GM12878 (cell line): Measurements from ENCODE around the gene TTLL1. TPM values are rescaled to one million over a fixed set of nuclear protein-coding genes. Genes with fewer than 3 reads are reported as not detected.

Experiments
- ATAC-seq: fragments of 200-7000 bp; cut with Tn5 transposase; 3 replicates; pipeline ENCODE4 v1.9.1; 2020; ENCODE audit warnings: mild to moderate bottlenecking, moderate library complexity
- BruUV-seq: library from RNA; stranded (reverse); fragments of 400-500 nt; replicated peaks from 2 replicates; lab custom pipeline; 2021; lab: Mats Ljungman, UMichigan
- CTCF ChIA-PET: fragments of 300-600 bp; sonication (Branson Sonifier 250); formaldehyde crosslinking; extraction: SDS; loops from one replicate; lab custom pipeline; 2021; ENCODE audit warnings: inconsistent platforms; lab: Yijun Ruan, JAX
- POLR2A ChIA-PET: fragments of 350-600 bp; formaldehyde crosslinking; extraction: SDS; loops from one replicate; lab custom pipeline; 2021; ENCODE audit warnings: inconsistent platforms; lab: Charles Lee
- RAD21 ChIA-PET: fragments of 300-600 bp; sonication (Branson Sonifier 250); formaldehyde crosslinking; loops from one replicate; lab custom pipeline; 2023; ENCODE audit warnings: antibody characterized with exemption; ENCODE audit not compliant: unreplicated experiment; lab: Charles Lee
- SMC1A ChIA-PET: fragments of 300-600 bp; sonication (Branson Sonifier 250); formaldehyde crosslinking; loops from one replicate; lab custom pipeline; 2023; ENCODE audit not compliant: unreplicated experiment, uncharacterized antibody; lab: Charles Lee
- DNase-seq: peaks from one replicate; pipeline ENCODE4 v3.0.0-alpha.2; 2011; ENCODE audit warnings: low read depth, low spot score
- FAIRE-seq: peaks from 3 replicates; lab custom pipeline; 2011; peaks lifted over from hg19 to GRCh38; lab: Jason Lieb, UNC
- H2AFZ ChIP-seq: 2 replicates; pipeline ENCODE4 v1.6.0; 2011; ENCODE audit warnings: low read depth, low read length, control low read depth; ENCODE audit not compliant: control insufficient read depth
- H3K27ac ChIP-seq: 2 replicates; pipeline ENCODE4 v1.5.1; 2011; ENCODE audit warnings: control low read depth; ENCODE audit not compliant: control insufficient read depth, insufficient read depth
- H3K27me3 ChIP-seq, 2 experiments: replicated peaks in 1 of 2; 2 replicates each; pipeline versions ENCODE4 v1.6.0 to v1.6.1; 2011; ENCODE audit warnings: low read length in 1 of 2; ENCODE audit not compliant: control insufficient read depth in 2 of 2, insufficient read depth in 2 of 2
- H3K36me3 ChIP-seq, 2 experiments: 2 replicates each; pipeline ENCODE4 v1.5.1; 2011; ENCODE audit warnings: low read length in 1 of 2; ENCODE audit not compliant: control insufficient read depth in 2 of 2, insufficient read depth in 2 of 2
- H3K4me1 ChIP-seq: 2 replicates; pipeline ENCODE4 v1.6.1; 2011; ENCODE audit warnings: mild to moderate bottlenecking, low read length, moderate library complexity, mixed read lengths; ENCODE audit not compliant: control insufficient read depth, insufficient read depth
- H3K4me2 ChIP-seq: 2 replicates; pipeline ENCODE4 v1.6.0; 2011; ENCODE audit warnings: control low read depth; ENCODE audit not compliant: control insufficient read depth, insufficient read depth
- H3K4me3 ChIP-seq: fragments of 200-600 bp; sonication (generic); 2 replicates; pipeline ENCODE4 v1.5.1; 2016
- H3K79me2 ChIP-seq: 2 replicates; pipeline ENCODE4 v1.6.0; 2011; ENCODE audit warnings: low read length; ENCODE audit not compliant: control insufficient read depth, insufficient read depth
- H3K9ac ChIP-seq: 2 replicates; pipeline ENCODE4 v1.8.0; 2011; ENCODE audit warnings: low read length, control low read depth, mixed read lengths; ENCODE audit not compliant: control insufficient read depth, insufficient read depth
- H3K9me3 ChIP-seq: replicated peaks from 3 replicates; pipeline ENCODE4 v1.5.1; 2011; ENCODE audit warnings: mild to moderate bottlenecking, low read length; ENCODE audit not compliant: control insufficient read depth, insufficient read depth
- H4K20me1 ChIP-seq: 2 replicates; pipeline ENCODE4 v1.6.0; 2011; ENCODE audit not compliant: control insufficient read depth, insufficient read depth
- HDAC2 ChIP-seq: fragments of 200-600 bp; sonication (generic); IDR thresholded peaks from 2 replicates; pipeline ENCODE4 v1.6.1; 2017
- IKZF1 ChIP-seq: fragments of 450-650 bp; conservative IDR thresholded peaks from 2 replicates; pipeline ENCODE4 v1.6.1; 2017; ENCODE audit warnings: antibody characterized with exemption, mild to moderate bottlenecking
- KLF5 ChIP-seq: fragments of 450-650 bp; IDR thresholded peaks from 2 replicates; pipeline ENCODE4 v1.6.1; 2014; ENCODE audit warnings: mild to moderate bottlenecking; ENCODE audit not compliant: partially characterized antibody
- LARP7 ChIP-seq: fragments of 450-650 bp; IDR thresholded peaks from 2 replicates; pipeline ENCODE4 v1.6.1; 2017; ENCODE audit warnings: mild to moderate bottlenecking
- MEF2A ChIP-seq: IDR thresholded peaks from 2 replicates; pipeline ENCODE4 v1.6.1; 2011; ENCODE audit warnings: low read depth, mild to moderate bottlenecking, low read length, moderate library complexity; ENCODE audit not compliant: insufficient read depth
- MTA2 ChIP-seq: fragments of 450-650 bp; IDR thresholded peaks from 2 replicates; pipeline ENCODE4 v1.6.1; 2016; ENCODE audit warnings: low read depth, mild to moderate bottlenecking, moderate library complexity
- NRF1 ChIP-seq: conservative IDR thresholded peaks from 2 replicates; pipeline ENCODE4 v1.6.1; 2011; ENCODE audit warnings: mild to moderate bottlenecking, low read depth, low read length, improper control_type of control experiment
- SPI1 ChIP-seq: IDR thresholded peaks from 2 replicates; pipeline ENCODE4 v1.6.1; 2011; ENCODE audit warnings: low read depth, mild to moderate bottlenecking, low read length, moderate library complexity, borderline replicate concordance; ENCODE audit not compliant: insufficient read depth
- SRF ChIP-seq, 2 experiments: IDR thresholded peaks; 2 replicates each; pipeline ENCODE4 v1.6.1; 2011; ENCODE audit warnings: low read depth in 2 of 2, low read length in 2 of 2, mild to moderate bottlenecking in 1 of 2, moderate library complexity in 1 of 2
- SUZ12 ChIP-seq: fragments of 200-600 bp; sonication (generic); IDR thresholded peaks from one replicate; pipeline ENCODE4 v1.6.1; 2018; ENCODE audit warnings: antibody characterized with exemption, mild to moderate bottlenecking; ENCODE audit not compliant: unreplicated experiment
- TBL1XR1 ChIP-seq: IDR thresholded peaks from 2 replicates; pipeline ENCODE4 v1.6.1; 2012; ENCODE audit warnings: low read depth, low read length, improper control_type of control experiment
- YBX1 ChIP-seq: fragments of 450-650 bp; IDR thresholded peaks from 2 replicates; pipeline ENCODE4 v1.6.1; 2016; ENCODE audit warnings: antibody characterized with exemption
- ZNF274 ChIP-seq: IDR thresholded peaks from one replicate; pipeline ENCODE4 v1.8.0; 2011; ENCODE audit not compliant: insufficient read length, insufficient read depth
- ZNF592 ChIP-seq: fragments of 450-650 bp; IDR thresholded peaks from 2 replicates; pipeline ENCODE4 v1.6.1; 2017; ENCODE audit warnings: mild to moderate bottlenecking, moderate library complexity
- ZNF622 ChIP-seq: fragments of 450-650 bp; IDR thresholded peaks from 2 replicates; pipeline ENCODE4 v1.6.1; 2017; ENCODE audit warnings: mild to moderate bottlenecking, inconsistent platforms
- WGBS: methylation state at CpG from one replicate; pipeline ENCODE4 v1.1.6; 2016; ENCODE audit warnings: low lambda C conversion rate; ENCODE audit not compliant: insufficient replicate concordance, insufficient coverage; ENCODE audit errors: missing lambda C conversion rate; 5-methylcytosine and 5-hydroxymethylcytosine counted together
- in situ Hi-C: fragments of 300-500 bp; cut with MboI; formaldehyde crosslinking; loops from 9 replicates; pipeline ENCODE4 v1.14.3; 2018; ENCODE audit warnings: mixed read lengths
- intact Hi-C: fragments of 100-400 bp; cut with micrococcal nuclease; formaldehyde crosslinking; loops from one replicate; pipeline ENCODE4 v1.14.2; 2022; ENCODE audit not compliant: unreplicated experiment
- polyA plus RNA-seq, 11 experiments: library from polyadenylated mRNA; depleted of rRNA in 4 of 11; unstranded in 6 of 11; stranded (reverse) in 5 of 11; fragments of >200 nt; fragmentation: Nextera tagmentation in 4 of 11; fragmentation: Illumina TruSeq in 1 of 11; extraction: Ambion mirVana in 4 of 11; extraction: Trizol in 1 of 11; gene quantifications; 1 replicate in 1 of 11; 2 replicates in 10 of 11; pipeline versions ENCODE4 v1.2.1 to v1.2.3, GENCODE V29; 2011 to 2016; ENCODE audit warnings: inconsistent platforms in 2 of 11, missing spikeins in 2 of 11, low read depth in 1 of 11
- total RNA-seq, 4 experiments: library from RNA; depleted of rRNA in 3 of 4; stranded (reverse); fragments of >200 nt in 3 of 4; fragmentation: Illumina TruSeq in 1 of 4; extraction: Trizol in 1 of 4; gene quantifications; 2 replicates each; pipeline versions ENCODE4 v1.2.1 to v1.2.3, GENCODE V29; 2013 to 2021
- TF ChIP-seq, protein P1 (sequence below): IDR thresholded peaks from 2 replicates; pipeline ENCODE4 v1.6.1; 2012; ENCODE audit warnings: low read length, inconsistent platforms

Gene TTLL1
- total and polyA plus RNA-seq, 10 of the 15 experiments (the other 5 are each of a cell fraction or from before 2014, with no cell fraction given), result 0.39 to 4.8 (median 3.2) TPM

DNA sequence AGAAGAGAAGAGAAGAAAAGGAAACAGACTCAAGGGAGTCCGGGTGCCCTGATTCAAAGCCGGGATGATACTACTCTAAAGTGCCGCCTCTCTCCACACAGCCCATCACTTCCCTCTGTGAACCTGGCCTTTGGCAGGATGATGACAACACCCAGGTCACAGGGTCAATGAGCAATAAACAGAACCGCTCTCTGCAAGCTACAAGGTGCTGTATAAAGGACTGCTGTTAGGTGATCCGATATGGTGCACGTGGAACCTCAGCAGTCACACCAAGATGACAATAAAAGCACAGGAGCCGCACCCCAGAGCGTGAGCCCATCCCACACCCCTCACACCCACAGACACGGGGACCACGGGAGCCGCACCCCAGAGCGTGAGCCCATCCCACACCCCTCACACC lies 10.7 kb downstream of the TTLL1 start:
- no peak overlapping the region for H3K27ac ChIP-seq
- SMC1A ChIA-PET, result no interaction called here
- no peak overlapping the region for H2AFZ ChIP-seq
- no peaks in the 10 kb centered on the region for H3K4me1 ChIP-seq
- H3K27me3 ChIP-seq, result no peaks in the 10 kb centered on the region
- POLR2A ChIA-PET, result no interaction called here
- RAD21 ChIA-PET, result no interaction called here
- ATAC-seq (no peak), DNase-seq (no peak)
- 87% methylated on average over 12 of the region's 12 CpGs for WGBS
- in situ Hi-C loops, result no loop called here
- no peaks in the 10 kb centered on the region for H3K36me3 ChIP-seq
- H4K20me1 ChIP-seq, result no peaks in the 10 kb centered on the region
- BruUV-seq, result no TSS peak
- H3K9me3 ChIP-seq, result no peaks in the 10 kb centered on the region
- no peak overlapping the region for H3K9ac ChIP-seq
- no peak overlapping the region for H3K4me3 ChIP-seq
- TF ChIP-seq NRF1, result no peak
- TF ChIP-seq KLF5, result no peak
- no peak for TF ChIP-seq IKZF1
- no peak for TF ChIP-seq ZNF274
- TF ChIP-seq YBX1, result no peak
- no peak for TF ChIP-seq SUZ12
- TF ChIP-seq MTA2, result no peak
- TF ChIP-seq MEF2A, result no peak
- TF ChIP-seq, protein P1, sequence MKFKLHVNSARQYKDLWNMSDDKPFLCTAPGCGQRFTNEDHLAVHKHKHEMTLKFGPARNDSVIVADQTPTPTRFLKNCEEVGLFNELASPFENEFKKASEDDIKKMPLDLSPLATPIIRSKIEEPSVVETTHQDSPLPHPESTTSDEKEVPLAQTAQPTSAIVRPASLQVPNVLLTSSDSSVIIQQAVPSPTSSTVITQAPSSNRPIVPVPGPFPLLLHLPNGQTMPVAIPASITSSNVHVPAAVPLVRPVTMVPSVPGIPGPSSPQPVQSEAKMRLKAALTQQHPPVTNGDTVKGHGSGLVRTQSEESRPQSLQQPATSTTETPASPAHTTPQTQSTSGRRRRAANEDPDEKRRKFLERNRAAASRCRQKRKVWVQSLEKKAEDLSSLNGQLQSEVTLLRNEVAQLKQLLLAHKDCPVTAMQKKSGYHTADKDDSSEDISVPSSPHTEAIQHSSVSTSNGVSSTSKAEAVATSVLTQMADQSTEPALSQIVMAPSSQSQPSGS, result no peak
- TF ChIP-seq SPI1, result no peak
- no peak for TF ChIP-seq ZNF622
- no peak for TF ChIP-seq HDAC2
- TF ChIP-seq TBL1XR1, result no peak
- TF ChIP-seq LARP7, result no peak
- no peak for TF ChIP-seq ZNF592
- no peak for TF ChIP-seq SRF (IDR thresholded peaks at IDR 0.05; ENCODE audit: low read depth in 2 of 2, low read length in 2 of 2)
- TF ChIP-seq, all 136 proteins: peak for 0
- intact Hi-C loops, result no loop called here
- FAIRE-seq, result no peak
- CTCF ChIA-PET, result no interaction called here
- Histone ChIP-seq H3K79me2 (no peaks in the 10 kb centered on the region), H3K4me2 (no peak overlapping the region)
